ENCODE results near the gene LRRC71.
"Not testable (repeated sequence)": the region's sequence is repeated elsewhere in the genome, so short reads cannot be mapped to it uniquely, and the experiment has no call there.

Gene LRRC71

DNA sequence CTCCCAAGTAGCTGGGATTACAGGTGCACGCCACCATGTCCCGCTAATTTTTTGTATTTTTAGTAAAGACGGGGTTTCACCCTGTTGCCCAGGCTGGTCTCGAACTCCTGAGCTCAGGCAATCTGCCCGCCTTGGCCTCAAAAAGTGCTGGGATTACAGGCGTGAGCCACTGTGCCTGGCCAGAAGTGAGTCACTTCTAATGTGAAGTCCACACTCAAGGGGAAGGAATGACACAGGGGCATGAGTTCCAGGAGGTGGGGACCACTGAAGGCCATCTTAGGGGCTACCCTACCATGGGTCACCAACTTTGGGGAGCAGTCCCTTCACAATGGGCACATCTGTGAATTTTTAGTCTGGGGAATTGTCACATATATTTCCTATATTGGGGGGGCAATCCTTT, 6.3 kb downstream of the LRRC71 start:
- not testable (repeated sequence) for H3K9me3 Mint-ChIP-seq (ENCODE audit: low read depth); H3K36me3 Mint-ChIP-seq; H3K4me3 Mint-ChIP-seq; H3K27ac Mint-ChIP-seq
- H3K27me3 Mint-ChIP-seq: peaks cover 54% of the 10 kb centered on the region
- peaks cover 25% of the 10 kb centered on the region for H3K4me1 Mint-ChIP-seq (ENCODE audit: low read depth)

DNA sequence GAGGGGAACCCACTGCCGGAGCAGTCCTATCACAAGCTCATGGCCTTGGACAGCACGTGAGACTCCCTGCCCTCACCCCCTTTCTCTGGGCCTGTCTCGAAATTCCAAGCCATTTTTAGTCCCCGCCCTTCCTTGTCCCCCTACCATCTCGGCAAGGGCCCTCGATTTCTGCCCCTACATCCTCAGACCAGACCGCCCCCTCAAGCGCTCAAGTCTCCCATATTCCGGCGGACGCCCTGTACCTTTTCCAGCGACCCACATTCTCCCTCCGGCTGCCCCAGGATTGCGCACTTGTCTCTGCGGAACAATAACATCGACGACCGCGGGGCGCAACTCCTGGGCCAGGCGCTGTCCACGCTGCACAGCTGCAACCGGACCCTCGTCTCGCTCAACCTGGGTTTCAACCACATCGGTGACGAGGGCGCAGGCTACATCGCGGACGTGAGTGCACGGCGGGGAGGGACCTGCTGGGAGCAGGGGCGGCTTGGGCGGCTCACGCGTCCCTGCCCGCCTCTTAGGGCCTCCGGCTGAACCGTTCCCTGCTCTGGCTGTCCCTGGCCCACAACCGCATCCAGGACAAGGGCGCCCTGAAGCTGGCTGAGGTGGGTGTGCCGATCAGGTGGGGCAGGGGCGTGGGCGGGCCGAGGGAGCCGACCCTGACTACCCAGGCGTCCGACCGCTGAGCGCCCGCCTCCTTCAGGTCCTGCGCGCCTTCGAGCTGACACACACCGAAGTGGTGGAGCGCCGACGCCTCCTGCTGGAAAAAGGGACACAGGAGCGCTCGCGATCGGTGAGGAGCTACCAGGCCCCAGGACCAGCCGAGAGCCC, 7.0 kb downstream of the LRRC71 start:
- Mint-ChIP-seq H3K9me3 (ENCODE audit: low read depth) (no peaks in the 10 kb centered on the region), H3K27me3 (peaks cover 48% of the 10 kb centered on the region), H3K4me3 (no peak overlapping the region), H3K36me3 (no peaks in the 10 kb centered on the region), H3K4me1 (ENCODE audit: low read depth) (peaks cover 25% of the 10 kb centered on the region), H3K27ac (no peak overlapping the region)

- peaks cover 46% of the 10 kb centered on the region for H3K27me3 Mint-ChIP-seq
- H3K9me3 Mint-ChIP-seq (ENCODE audit: low read depth): no peaks in the 10 kb centered on the region
- peaks cover 23% of the 10 kb centered on the region for H3K4me1 Mint-ChIP-seq (ENCODE audit: low read depth)
- H3K36me3 Mint-ChIP-seq: no peaks in the 10 kb centered on the region
- H3K4me3 Mint-ChIP-seq: peak overlapping the region; percentile 61
- H3K27ac Mint-ChIP-seq: no peak overlapping the region
Measured at GRCh38 chr1:156928043-156928602, 7.7 kb downstream of the LRRC71 start.

DNA sequence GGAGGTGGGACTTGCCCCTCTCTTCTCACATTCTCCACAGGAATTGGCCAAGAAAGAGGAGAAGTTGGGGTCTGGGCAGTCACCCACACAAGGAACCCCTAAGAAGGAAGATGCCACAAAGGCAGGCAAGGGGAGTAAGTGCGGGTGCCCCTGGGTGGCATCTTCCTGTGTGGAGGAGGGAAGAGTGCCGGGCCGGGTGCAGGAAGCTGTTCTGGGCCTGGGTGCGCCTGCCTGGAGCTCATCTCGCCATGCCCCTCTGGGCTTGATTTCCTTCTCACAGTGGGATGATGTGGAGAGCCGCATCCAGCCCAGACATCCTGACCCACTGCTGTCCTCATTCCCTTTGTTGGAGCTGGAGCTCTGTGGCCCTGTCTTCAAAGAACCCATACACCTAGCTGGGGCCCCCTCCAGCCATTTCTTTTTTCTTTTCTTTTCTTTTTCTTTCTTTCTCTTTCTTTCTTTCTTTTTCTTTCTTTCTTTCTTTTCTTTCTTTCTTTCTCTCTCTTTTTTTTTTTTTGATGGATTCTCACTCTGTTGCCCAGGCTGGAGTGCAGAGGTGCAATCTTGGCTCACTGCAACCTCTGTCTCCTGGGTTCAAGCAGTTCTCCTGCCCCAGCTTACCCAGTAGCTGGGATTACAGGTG, 9.3 kb downstream of the LRRC71 start:
- Mint-ChIP-seq H3K9me3 (ENCODE audit: low read depth) (no peaks in the 10 kb centered on the region), H3K4me1 (ENCODE audit: low read depth) (peaks cover 20% of the 10 kb centered on the region), H3K27me3 (peaks cover 42% of the 10 kb centered on the region), H3K36me3 (no peaks in the 10 kb centered on the region), H3K4me3 (no peak overlapping the region), H3K27ac (no peak overlapping the region)

GRCh38 chr1:156930483-156930882, 10.1 kb downstream of the LRRC71 start:
- no peaks in the 10 kb centered on the region for H3K9me3 Mint-ChIP-seq (ENCODE audit: low read depth)
- no peak overlapping the region for H3K27ac Mint-ChIP-seq
- peaks cover 20% of the 10 kb centered on the region for H3K4me1 Mint-ChIP-seq (ENCODE audit: low read depth)
- H3K27me3 Mint-ChIP-seq: peaks cover 39% of the 10 kb centered on the region
- H3K36me3 Mint-ChIP-seq: no peaks in the 10 kb centered on the region
- no peak overlapping the region for H3K4me3 Mint-ChIP-seq

DNA sequence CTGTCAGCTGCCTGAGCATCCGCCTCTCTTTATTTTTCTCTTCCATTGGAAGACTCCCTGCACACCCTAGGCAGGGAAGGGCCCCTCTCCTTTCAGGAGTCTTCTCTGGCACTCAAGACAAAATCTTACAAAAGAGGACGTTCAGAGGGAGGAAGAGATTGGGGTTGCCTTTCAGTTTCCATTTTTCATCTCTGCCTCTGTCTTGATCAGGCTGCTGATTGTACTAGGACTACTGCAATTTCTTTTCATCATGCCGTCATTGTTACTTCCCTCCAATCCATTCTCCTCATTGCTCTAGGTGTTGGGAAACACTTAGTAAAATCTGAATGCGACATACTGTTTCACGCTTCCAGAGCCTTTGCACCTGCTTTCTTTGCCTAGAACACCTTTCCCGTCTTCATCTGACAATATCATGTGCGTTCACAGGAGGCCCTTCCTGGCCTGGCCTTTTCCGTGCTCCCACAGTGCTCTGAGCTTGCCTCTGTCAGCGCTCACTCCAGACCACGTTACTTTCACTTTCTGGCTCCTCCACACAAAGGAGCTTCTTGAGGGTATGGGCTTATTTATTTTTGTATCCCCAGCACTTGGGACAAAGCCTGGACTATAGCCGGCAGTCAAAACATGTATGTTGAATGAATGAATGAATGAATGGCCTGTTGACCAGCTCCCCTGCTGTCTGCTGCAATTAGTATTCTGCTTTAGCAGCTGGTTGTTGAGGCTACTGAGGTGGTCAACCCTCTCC, 10.9 kb downstream of the LRRC71 start:
- Mint-ChIP-seq H3K27ac (no peak overlapping the region), H3K27me3 (peaks cover 31% of the 10 kb centered on the region)

DNA sequence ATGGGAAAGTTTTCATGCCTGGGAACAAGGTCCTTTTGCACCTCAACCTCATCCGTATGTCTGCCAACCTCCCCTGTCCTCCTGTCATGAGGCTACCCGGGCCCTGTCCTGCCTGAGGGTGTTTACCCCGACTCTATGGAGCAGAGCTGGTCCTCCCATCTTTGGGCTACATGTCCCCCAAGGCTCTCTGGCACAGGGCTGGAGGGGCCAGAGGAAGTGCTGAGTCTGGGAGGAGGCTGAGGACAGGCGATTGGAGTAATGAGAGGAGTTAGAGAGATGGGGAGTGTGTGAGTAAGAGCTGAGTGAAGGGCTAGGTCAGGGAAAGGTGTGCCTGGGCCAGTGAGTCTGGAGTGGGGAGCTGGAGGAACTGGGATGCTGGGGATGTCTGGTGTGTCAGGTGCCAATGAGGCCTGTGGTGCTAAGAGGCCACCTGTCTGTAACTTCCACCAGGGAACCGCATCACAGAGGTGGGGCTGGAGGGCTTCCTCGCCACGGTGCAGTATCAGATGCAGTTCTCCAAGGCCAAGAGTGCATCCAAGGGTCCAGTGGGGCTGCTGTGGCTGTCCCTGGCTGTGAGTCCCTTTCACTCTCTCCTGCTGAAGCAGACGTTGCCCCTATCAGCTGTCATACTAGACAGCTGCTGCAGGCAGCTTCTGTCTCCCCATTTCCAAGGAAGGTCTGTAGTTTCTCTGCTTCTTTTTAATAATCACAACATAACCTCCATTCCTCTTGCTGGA, 11.7 kb downstream of the LRRC71 start:
- Mint-ChIP-seq H3K4me1 (ENCODE audit: low read depth) (peaks cover 8% of the 10 kb centered on the region), H3K27ac (no peak overlapping the region), H3K9me3 (ENCODE audit: low read depth) (no peaks in the 10 kb centered on the region), H3K36me3 (no peaks in the 10 kb centered on the region), H3K27me3 (peaks cover 29% of the 10 kb centered on the region), H3K4me3 (no peak overlapping the region)

More for the DNA sequence above, 10.9 kb downstream of the LRRC71 start:
- H3K4me1 Mint-ChIP-seq (ENCODE audit: low read depth): peaks cover 13% of the 10 kb centered on the region
- H3K4me3 Mint-ChIP-seq: no peak overlapping the region
- no peaks in the 10 kb centered on the region for H3K36me3 Mint-ChIP-seq
- H3K9me3 Mint-ChIP-seq (ENCODE audit: low read depth): no peaks in the 10 kb centered on the region

GRCh38 chr1:156933136-156933535, 12.7 kb downstream of the LRRC71 start:
- H3K27me3 Mint-ChIP-seq: peaks cover 23% of the 10 kb centered on the region
- H3K4me3 Mint-ChIP-seq: no peak overlapping the region
- H3K4me1 Mint-ChIP-seq (ENCODE audit: low read depth): peaks cover 2% of the 10 kb centered on the region
- no peak overlapping the region for H3K27ac Mint-ChIP-seq
- no peaks in the 10 kb centered on the region for H3K36me3 Mint-ChIP-seq
- no peaks in the 10 kb centered on the region for H3K9me3 Mint-ChIP-seq (ENCODE audit: low read depth)

DNA sequence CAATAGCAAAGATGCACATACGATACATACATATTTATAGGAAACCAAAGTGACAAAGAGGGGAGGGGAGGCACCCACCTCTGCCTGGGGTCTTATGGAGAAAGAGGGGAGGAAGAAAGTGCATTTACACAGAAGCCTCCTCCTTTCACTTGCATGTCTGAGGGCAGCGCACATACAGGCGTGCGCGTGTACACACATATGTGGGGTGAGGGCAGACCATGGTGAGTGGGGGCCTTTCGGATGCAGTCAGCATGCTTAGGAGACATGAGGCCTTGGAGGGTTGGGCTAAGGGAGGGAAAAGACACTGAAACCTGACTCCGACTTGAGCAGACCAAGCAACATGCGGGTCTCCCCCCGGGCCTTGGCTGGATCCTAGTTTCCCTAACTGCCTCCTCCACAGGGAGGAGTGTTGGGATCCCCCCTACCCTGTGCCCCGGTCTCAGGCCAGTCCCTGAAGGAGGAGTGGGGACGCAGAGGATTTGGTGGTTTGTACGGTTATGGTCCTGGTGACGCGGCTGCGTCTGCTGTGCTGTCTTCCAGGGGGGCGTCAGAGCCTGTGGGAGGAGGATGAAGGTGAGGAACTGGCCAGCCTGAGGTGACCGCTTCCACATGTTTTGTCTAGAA, 15.2 kb downstream of the LRRC71 start:
- H3K36me3 Mint-ChIP-seq: no peaks in the 10 kb centered on the region
- peaks cover 13% of the 10 kb centered on the region for H3K27me3 Mint-ChIP-seq
- H3K27ac Mint-ChIP-seq: no peak overlapping the region
- H3K4me1 Mint-ChIP-seq (ENCODE audit: low read depth): no peaks in the 10 kb centered on the region
- no peaks in the 10 kb centered on the region for H3K9me3 Mint-ChIP-seq (ENCODE audit: low read depth)
- H3K4me3 Mint-ChIP-seq: no peak overlapping the region

- H3K9me3 Mint-ChIP-seq (ENCODE audit: low read depth): no peaks in the 10 kb centered on the region
- no peaks in the 10 kb centered on the region for H3K36me3 Mint-ChIP-seq
- H3K4me1 Mint-ChIP-seq (ENCODE audit: low read depth): no peaks in the 10 kb centered on the region
- H3K27me3 Mint-ChIP-seq: peaks cover 7% of the 10 kb centered on the region
- H3K27ac Mint-ChIP-seq: no peak overlapping the region
- H3K4me3 Mint-ChIP-seq: no peak overlapping the region
Measured at GRCh38 chr1:156936191-156936590, 15.8 kb downstream of the LRRC71 start.

- H3K36me3 Mint-ChIP-seq: no peaks in the 10 kb centered on the region
- no peak overlapping the region for H3K27ac Mint-ChIP-seq
- H3K4me3 Mint-ChIP-seq: no peak overlapping the region
- no peaks in the 10 kb centered on the region for H3K9me3 Mint-ChIP-seq (ENCODE audit: low read depth)
- no peaks in the 10 kb centered on the region for H3K4me1 Mint-ChIP-seq (ENCODE audit: low read depth)
- H3K27me3 Mint-ChIP-seq: peaks cover 1% of the 10 kb centered on the region
Measured at GRCh38 chr1:156936721-156937220, 16.3 kb downstream of the LRRC71 start.

- Mint-ChIP-seq H3K27me3 (no peaks in the 10 kb centered on the region), H3K36me3 (no peaks in the 10 kb centered on the region), H3K4me3 (no peak overlapping the region), H3K27ac (no peak overlapping the region), H3K4me1 (ENCODE audit: low read depth) (no peaks in the 10 kb centered on the region), H3K9me3 (ENCODE audit: low read depth) (no peaks in the 10 kb centered on the region)
Measured at GRCh38 chr1:156937883-156938282, 17.5 kb downstream of the LRRC71 start.

DNA sequence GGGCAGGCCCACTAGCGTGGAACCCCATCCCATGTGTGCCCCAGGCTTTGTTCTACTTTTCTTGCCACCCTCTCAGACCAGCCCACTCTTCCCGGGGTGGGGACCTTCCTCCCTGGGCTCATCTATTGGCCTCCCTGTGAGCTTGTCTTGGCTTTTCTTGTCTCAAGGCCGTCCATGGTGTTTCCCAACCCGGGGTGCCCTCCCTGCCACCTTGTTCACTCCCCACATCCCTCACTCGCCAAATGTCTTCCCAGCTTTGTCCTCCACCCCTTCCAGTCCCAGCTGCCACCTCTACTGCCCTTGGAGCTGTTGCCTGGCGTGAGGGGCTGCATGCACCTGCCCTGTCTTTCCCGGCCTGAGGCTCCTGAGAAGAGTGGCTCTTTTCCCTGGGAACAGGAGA, 18.4 kb downstream of the LRRC71 start:
- Mint-ChIP-seq H3K36me3 (no peaks in the 10 kb centered on the region), H3K27ac (no peak overlapping the region), H3K4me3 (no peak overlapping the region)

GRCh38 chr1:156939786-156940334, 19.4 kb downstream of the LRRC71 start:
- Mint-ChIP-seq H3K36me3 (peaks cover 2% of the 10 kb centered on the region), H3K4me1 (ENCODE audit: low read depth) (no peaks in the 10 kb centered on the region), H3K27ac (no peak overlapping the region), H3K4me3 (no peak overlapping the region), H3K9me3 (ENCODE audit: low read depth) (no peaks in the 10 kb centered on the region), H3K27me3 (no peaks in the 10 kb centered on the region)

More for the DNA sequence above, 18.4 kb downstream of the LRRC71 start:
- Mint-ChIP-seq H3K4me1 (ENCODE audit: low read depth) (no peaks in the 10 kb centered on the region), H3K27me3 (no peaks in the 10 kb centered on the region), H3K9me3 (ENCODE audit: low read depth) (no peaks in the 10 kb centered on the region)

Data from activated naive CD8-positive, alpha-beta T cell (primary cell).